Measurements from ENCODE around the gene NDUFS6. TPM values are rescaled to one million over a fixed set of nuclear protein-coding genes. Genes with fewer than 3 reads are reported as not detected.

The NDUFS6 gene
- total RNA-seq, 1 donor from 2014 or later = 37.6 TPM

GRCh38 chr5:1784197-1785050 lies 16.8 kb upstream of the NDUFS6 start:
- Histone ChIP-seq H3K4me1 (ENCODE audit: insufficient read depth, low read length) (peaks cover 8% of the 10 kb centered on the region), H4K20me1 (ENCODE audit: insufficient read depth, low read length) (no peaks in the 10 kb centered on the region), H3K79me2 (ENCODE audit: insufficient read depth, low read length) (no peaks in the 10 kb centered on the region), H3K9ac (ENCODE audit: low read length) (no peak overlapping the region), H3K36me3 (ENCODE audit: insufficient read depth, low read length) (no peaks in the 10 kb centered on the region), H3K9me3 (ENCODE audit: insufficient read depth, low read depth, low read length) (no peaks in the 10 kb centered on the region), H3K4me2 (ENCODE audit: low read length) (no peak overlapping the region), H3K27me3 (ENCODE audit: insufficient read depth, low read length) (peaks cover 2% of the 10 kb centered on the region), H3K27ac (ENCODE audit: low read depth, low read length) (no peak overlapping the region), H2AFZ (ENCODE audit: low read depth, low read length) (no peak overlapping the region), H3K4me3 (ENCODE audit: insufficient read depth, low read depth, low read length) (no peak overlapping the region)
- H3K4me1 Mint-ChIP-seq (ENCODE audit: low read depth, unreplicated experiment) = peaks cover under 1% of the 10 kb centered on the region
- peaks cover 33% of the 10 kb centered on the region for H3K27me3 Mint-ChIP-seq (ENCODE audit: low read depth, unreplicated experiment)
- no peak overlapping the region for H3K4me3 Mint-ChIP-seq (ENCODE audit: unreplicated experiment)
- FAIRE-seq = no peak
- H3K9me3 Mint-ChIP-seq (ENCODE audit: unreplicated experiment) = no peaks in the 10 kb centered on the region
- DNase-seq (ENCODE audit: low read depth) = no peak
- no peaks in the 10 kb centered on the region for H3K36me3 Mint-ChIP-seq (ENCODE audit: low read depth, unreplicated experiment)
- H3K27ac Mint-ChIP-seq (ENCODE audit: unreplicated experiment) = no peak overlapping the region
- no peak for TF ChIP-seq EZH2 (IDR thresholded peaks at IDR 0.05; ENCODE audit: insufficient read depth, low read length)
- TF ChIP-seq CTCF (IDR thresholded peaks at IDR 0.05; ENCODE audit: insufficient read depth, low read depth, low read length) = no peak

- Histone ChIP-seq H3K9ac (ENCODE audit: low read length) (no peak overlapping the region), H4K20me1 (ENCODE audit: insufficient read depth, low read length) (no peaks in the 10 kb centered on the region), H3K27me3 (ENCODE audit: insufficient read depth, low read length) (peaks cover 2% of the 10 kb centered on the region), H3K36me3 (ENCODE audit: insufficient read depth, low read length) (no peaks in the 10 kb centered on the region), H3K4me2 (ENCODE audit: low read length) (no peak overlapping the region), H3K9me3 (ENCODE audit: insufficient read depth, low read depth, low read length) (no peaks in the 10 kb centered on the region), H3K4me1 (ENCODE audit: insufficient read depth, low read length) (peaks cover 14% of the 10 kb centered on the region), H2AFZ (ENCODE audit: low read depth, low read length) (no peak overlapping the region), H3K4me3 (ENCODE audit: insufficient read depth, low read depth, low read length) (no peak overlapping the region), H3K27ac (ENCODE audit: low read depth, low read length) (no peak overlapping the region), H3K79me2 (ENCODE audit: insufficient read depth, low read length) (no peaks in the 10 kb centered on the region)
- TF ChIP-seq CTCF (IDR thresholded peaks at IDR 0.05; ENCODE audit: insufficient read depth, low read depth, low read length) (no peak), EZH2 (IDR thresholded peaks at IDR 0.05; ENCODE audit: insufficient read depth, low read length) (no peak)
- H3K9me3 Mint-ChIP-seq (ENCODE audit: unreplicated experiment) = no peaks in the 10 kb centered on the region
- H3K36me3 Mint-ChIP-seq (ENCODE audit: low read depth, unreplicated experiment) = no peaks in the 10 kb centered on the region
- peaks cover 33% of the 10 kb centered on the region for H3K27me3 Mint-ChIP-seq (ENCODE audit: low read depth, unreplicated experiment)
- H3K4me1 Mint-ChIP-seq (ENCODE audit: low read depth, unreplicated experiment) = peaks cover 7% of the 10 kb centered on the region
- FAIRE-seq = no peak
- H3K27ac Mint-ChIP-seq (ENCODE audit: unreplicated experiment) = no peak overlapping the region
- H3K4me3 Mint-ChIP-seq (ENCODE audit: unreplicated experiment) = no peak overlapping the region
- no peak for DNase-seq (ENCODE audit: low read depth)
Observed at GRCh38 chr5:1785062-1785461, 16.1 kb upstream of the NDUFS6 start.

GRCh38 chr5:1785984-1786383 lies 15.2 kb upstream of the NDUFS6 start:
- H3K36me3 ChIP-seq (ENCODE audit: insufficient read depth, low read length) = no peaks in the 10 kb centered on the region
- no peak overlapping the region for H3K9ac ChIP-seq (ENCODE audit: low read length)
- H3K4me3 ChIP-seq (ENCODE audit: insufficient read depth, low read depth, low read length) = no peak overlapping the region
- DNase-seq (ENCODE audit: low read depth) (no peak), FAIRE-seq (no peak)
- no peak overlapping the region for H3K4me3 Mint-ChIP-seq (ENCODE audit: unreplicated experiment)
- no peaks in the 10 kb centered on the region for H3K9me3 ChIP-seq (ENCODE audit: insufficient read depth, low read depth, low read length)
- H3K4me2 ChIP-seq (ENCODE audit: low read length) = no peak overlapping the region
- H3K27me3 ChIP-seq (ENCODE audit: insufficient read depth, low read length) = no peaks in the 10 kb centered on the region
- peaks cover 23% of the 10 kb centered on the region for H3K4me1 ChIP-seq (ENCODE audit: insufficient read depth, low read length)
- H3K36me3 Mint-ChIP-seq (ENCODE audit: low read depth, unreplicated experiment) = no peaks in the 10 kb centered on the region
- no peaks in the 10 kb centered on the region for H3K79me2 ChIP-seq (ENCODE audit: insufficient read depth, low read length)
- no peaks in the 10 kb centered on the region for H3K9me3 Mint-ChIP-seq (ENCODE audit: unreplicated experiment)
- no peak overlapping the region for H3K27ac ChIP-seq (ENCODE audit: low read depth, low read length)
- H4K20me1 ChIP-seq (ENCODE audit: insufficient read depth, low read length) = no peaks in the 10 kb centered on the region
- peaks cover 14% of the 10 kb centered on the region for H3K4me1 Mint-ChIP-seq (ENCODE audit: low read depth, unreplicated experiment)
- no peak overlapping the region for H2AFZ ChIP-seq (ENCODE audit: low read depth, low read length)
- no peak for TF ChIP-seq EZH2 (IDR thresholded peaks at IDR 0.05; ENCODE audit: insufficient read depth, low read length)
- no peak for TF ChIP-seq CTCF (IDR thresholded peaks at IDR 0.05; ENCODE audit: insufficient read depth, low read depth, low read length)
- peaks cover 25% of the 10 kb centered on the region for H3K27me3 Mint-ChIP-seq (ENCODE audit: low read depth, unreplicated experiment)
- no peak overlapping the region for H3K27ac Mint-ChIP-seq (ENCODE audit: unreplicated experiment)

Measured in astrocyte (in vitro differentiated cells and primary cell).